ENCODE data around the gene CNGA3.
A peak's percentile ranks its signal among the peaks of the same experiment; 100 is the strongest.
"Not testable (repeated sequence)": the region's sequence is repeated elsewhere in the genome, so short reads cannot be mapped to it uniquely, and the experiment has no call there.

Gene CNGA3

DNA sequence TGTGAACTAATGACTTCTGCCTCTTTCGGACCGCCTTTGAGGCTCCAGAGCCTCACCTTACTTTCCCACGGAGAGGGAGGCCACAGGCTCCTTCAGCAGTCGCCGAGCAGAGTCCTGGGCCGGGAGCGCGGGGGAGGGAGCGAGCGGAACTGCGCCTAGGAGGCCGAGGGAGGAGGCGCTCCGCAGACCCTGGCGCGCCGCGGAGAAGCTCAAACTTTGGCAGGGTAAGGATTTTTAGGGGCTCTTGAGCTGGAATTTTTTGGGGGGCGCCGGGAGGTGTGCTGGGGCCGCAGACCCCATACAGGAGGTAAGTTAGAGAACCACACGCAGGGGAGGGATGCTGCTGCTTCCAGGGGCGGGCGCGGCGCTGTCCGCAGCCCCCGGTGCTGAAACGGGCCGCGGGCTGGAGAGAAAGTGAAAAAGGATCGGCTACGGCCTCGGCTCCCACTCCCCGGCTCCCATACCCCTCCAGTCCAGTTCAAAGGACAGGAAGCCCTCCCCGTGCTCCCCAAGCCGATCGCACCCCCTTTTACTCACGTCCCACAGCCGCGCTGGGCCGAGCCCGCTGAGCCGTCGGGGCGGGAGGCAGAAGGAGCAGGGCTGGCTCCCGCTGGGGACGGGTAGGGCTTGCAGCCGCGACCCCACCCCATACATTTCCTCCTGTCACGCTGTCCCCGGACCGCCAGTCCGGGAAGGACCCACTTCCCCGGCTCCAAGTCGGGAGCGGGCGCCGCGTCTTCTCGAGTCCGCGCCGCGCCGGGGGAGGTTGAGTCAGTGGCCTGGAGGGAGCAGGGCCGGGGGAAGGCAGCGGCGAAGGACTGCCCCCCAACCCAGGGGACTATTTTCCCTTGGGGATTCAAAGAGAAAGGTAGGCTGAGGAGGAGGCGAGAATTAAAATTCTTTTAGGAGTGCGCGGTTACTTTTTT, at the start of gene CNGA3:
Gene CNGA3 (plus strand): TSS at position 146 of the 926 bp plus-strand sequence. CDS start 23,520 bp downstream, outside the sequence.
- peak; percentile 68 for DNase-seq (ENCODE audit: low spot score)

- DNase-seq (ENCODE audit: low spot score) = no peak
Measured at GRCh38 chr2:98297817-98298682, 48.2 kb upstream of the CNGA3 start.

- no peak for DNase-seq (ENCODE audit: low spot score)
Measured at GRCh38 chr2:98298683-98299164, 47.5 kb upstream of the CNGA3 start.

GRCh38 chr2:98299211-98299905, 46.9 kb upstream of the CNGA3 start:
- DNase-seq (ENCODE audit: low spot score) = no peak

GRCh38 chr2:98300141-98300874, 45.9 kb upstream of the CNGA3 start:
- DNase-seq (ENCODE audit: low spot score) = no peak

DNA sequence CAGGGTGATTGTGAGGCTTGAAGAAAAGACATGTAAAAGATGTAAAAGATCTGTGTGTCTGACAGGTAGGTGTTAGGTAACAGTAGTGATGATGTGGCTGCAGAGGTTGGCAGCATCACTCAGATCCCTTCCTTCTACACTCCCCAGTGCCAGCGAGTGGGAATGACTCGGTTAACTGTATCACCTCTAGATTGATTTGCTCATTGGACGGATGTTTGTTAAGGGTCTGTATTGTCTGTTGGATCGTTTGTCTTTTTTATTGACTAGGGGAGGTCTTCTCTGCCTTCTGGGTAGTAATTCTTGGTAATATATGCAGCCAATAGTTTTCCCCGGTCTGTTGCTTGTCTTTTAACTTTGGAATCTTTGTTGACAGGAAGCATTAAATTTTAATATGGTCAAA, 44.8 kb upstream of the CNGA3 start:
- DNase-seq (ENCODE audit: low spot score) = no peak

- not testable (repeated sequence) for DNase-seq (ENCODE audit: low spot score)
Measured at GRCh38 chr2:98307131-98307696, 39.0 kb upstream of the CNGA3 start.

DNA sequence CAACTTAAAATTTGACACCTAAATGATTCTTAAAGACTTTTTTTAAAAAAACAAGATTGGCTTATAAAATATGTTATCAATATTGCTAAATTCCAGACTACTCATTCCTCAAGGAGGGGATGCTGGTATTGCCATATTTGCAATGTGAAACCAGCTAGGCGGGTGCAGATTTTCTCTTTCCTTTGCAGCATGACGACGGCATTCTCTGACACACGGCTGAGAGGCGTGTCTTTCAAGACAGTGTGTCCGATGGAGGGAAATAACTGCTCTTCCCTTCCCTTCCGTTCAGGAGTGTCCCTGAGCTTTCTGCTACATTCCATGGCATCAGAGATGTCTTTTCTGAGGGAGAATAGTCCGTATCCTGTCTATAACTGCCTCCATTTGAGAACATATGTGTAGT, 38.2 kb upstream of the CNGA3 start:
- DNase-seq (ENCODE audit: low spot score) = peak; percentile 21

- DNase-seq (ENCODE audit: low spot score) = no peak
Measured at GRCh38 chr2:98308532-98308931, 37.7 kb upstream of the CNGA3 start.

- no peak for DNase-seq (ENCODE audit: low spot score)
Measured at GRCh38 chr2:98309580-98309979, 36.7 kb upstream of the CNGA3 start.

GRCh38 chr2:98310010-98310409, 36.2 kb upstream of the CNGA3 start:
- no peak for DNase-seq (ENCODE audit: low spot score)

DNA sequence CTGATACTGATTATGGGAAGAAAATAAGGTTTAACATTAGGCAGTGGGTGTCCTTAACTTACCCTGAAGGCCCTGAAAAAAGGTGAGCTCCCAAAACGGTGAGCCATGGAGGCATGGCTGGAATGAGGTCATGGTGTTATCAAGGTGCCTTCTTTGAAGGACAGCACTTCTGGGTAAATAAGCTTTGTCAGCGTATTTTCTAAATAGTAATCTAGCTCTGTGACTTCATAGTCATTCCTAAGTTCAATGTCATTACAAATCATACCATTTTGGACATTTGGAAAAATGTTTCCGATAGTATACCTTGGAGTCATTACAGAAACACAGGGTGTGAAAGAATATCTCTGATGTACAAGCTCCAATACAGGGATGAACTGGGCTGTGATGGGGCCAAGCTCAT, 35.2 kb upstream of the CNGA3 start:
- DNase-seq (ENCODE audit: low spot score) = no peak

- DNase-seq (ENCODE audit: low spot score) = no peak
Measured at GRCh38 chr2:98311771-98312545, 34.3 kb upstream of the CNGA3 start.

DNA sequence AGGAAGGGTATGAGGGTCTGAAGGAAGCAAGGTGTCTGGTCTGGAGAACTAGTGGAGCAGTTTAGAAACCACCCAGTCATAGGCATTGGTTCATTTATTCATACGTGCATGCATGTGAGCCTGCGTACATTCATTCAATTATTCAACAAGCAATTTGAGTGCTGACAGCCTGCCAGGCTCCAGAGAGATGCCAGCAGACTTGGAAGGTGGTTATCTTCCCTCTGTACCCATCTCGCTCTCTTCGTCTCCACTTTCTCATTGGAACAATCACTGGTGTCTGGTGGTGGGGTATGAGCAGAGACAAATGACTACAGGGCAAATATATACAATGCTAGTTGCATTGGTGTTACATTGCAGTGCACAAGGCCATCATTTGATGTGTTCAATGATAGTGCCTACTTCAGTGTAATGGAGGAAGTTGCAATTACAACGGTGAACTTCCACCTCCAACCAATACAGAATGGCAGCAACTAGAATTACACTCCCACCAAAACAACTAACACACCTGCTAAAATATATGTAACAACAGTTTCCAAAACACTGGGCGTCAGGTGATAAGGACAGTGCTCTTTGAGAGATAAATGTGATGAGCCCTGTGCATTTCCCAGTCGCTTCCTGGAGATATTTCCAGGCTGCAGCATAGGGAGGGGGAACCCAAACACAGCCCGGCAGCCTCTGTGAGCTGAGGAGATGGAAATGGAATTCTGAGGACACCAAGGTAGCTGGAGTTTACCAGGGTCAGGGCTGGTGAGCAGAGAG, 32.6 kb upstream of the CNGA3 start:
- DNase-seq (ENCODE audit: low spot score) = no peak

GRCh38 chr2:98314251-98314650, 32.0 kb upstream of the CNGA3 start:
- no peak for DNase-seq (ENCODE audit: low spot score)

DNA sequence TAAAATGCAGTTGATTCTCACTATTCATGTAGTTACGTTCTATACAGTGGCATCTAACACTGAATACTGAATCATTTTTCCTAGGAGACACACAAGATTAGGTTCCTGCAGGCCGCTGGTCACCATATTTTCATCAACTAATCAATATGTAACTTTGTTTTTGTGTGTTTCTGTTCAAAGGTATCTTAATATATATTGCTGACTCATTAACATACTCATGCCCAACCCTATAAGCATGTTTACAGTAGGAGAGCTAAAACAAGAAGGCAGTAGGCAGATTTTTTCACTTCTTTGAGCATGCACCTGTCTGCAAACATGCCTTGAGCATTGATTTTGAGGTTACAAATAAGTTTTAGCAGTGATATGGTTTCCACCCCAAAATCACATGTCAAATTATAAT, 30.3 kb upstream of the CNGA3 start:
- DNase-seq (ENCODE audit: low spot score) = no peak

GRCh38 chr2:98317214-98317613, 29.0 kb upstream of the CNGA3 start:
- DNase-seq (ENCODE audit: low spot score) = no peak

DNA sequence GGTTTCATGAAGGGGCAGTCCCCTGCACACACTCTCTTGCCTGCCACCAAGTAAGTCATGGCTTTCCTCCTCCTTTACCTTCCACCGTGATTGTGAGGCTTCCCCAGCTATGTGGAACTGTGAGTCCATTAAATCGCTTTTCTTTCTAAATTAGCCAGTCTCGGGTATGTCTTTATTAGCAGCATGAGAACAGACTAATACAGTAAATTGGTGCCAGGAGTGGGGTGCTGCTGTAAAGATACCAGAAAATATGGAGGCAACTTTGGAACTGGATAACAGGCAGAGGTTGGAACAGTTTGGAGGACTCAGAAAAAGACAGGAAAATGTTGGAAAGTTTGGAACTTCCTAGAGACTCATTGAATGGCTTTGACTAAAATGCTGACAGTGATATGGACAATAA, 26.1 kb upstream of the CNGA3 start:
- not testable (repeated sequence) for DNase-seq (ENCODE audit: low spot score)

GRCh38 chr2:98324181-98324580, 22.1 kb upstream of the CNGA3 start:
- DNase-seq (ENCODE audit: low spot score) = no peak

DNA sequence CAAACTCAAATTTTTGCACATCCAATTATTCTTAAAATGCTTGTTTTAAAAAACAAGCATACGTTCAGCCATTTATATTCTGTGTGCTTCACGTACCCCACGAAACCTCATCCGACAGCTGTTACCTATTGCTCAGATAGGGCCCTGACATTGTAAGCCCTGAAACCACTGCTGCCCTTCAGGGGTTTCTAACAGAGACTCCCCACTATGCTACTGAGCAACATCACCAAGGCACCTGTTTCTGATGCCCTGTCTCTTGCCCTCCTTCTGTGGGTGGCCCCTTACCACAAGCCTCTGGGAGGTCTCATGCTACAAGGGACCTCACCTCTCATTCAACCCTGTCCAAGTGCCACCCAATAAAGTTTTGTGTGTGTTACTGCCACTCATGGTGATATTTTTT, 18.5 kb upstream of the CNGA3 start:
- DNase-seq (ENCODE audit: low spot score) = no peak

Data from GM03348 (cell line).